ENCODE data around the gene PNRC1.
"Not testable (repeated sequence)": the region's sequence is repeated elsewhere in the genome, so short reads cannot be mapped to it uniquely, and the experiment has no call there.

Gene PNRC1

GRCh38 chr6:89080281-89081128, at the start of gene PNRC1:
Gene PNRC1, plus strand, starts transcription at chr6:89080751. Its CDS starts 144 bp downstream, at chr6:89080895.
- DNase-seq, result peak; percentile 100

GRCh38 chr6:89032599-89032998, 48.0 kb upstream of the PNRC1 start:
- DNase-seq, result no peak

GRCh38 chr6:89033461-89033860, 47.1 kb upstream of the PNRC1 start:
- DNase-seq, result no peak

GRCh38 chr6:89034116-89034515, 46.4 kb upstream of the PNRC1 start:
- not testable (repeated sequence) for DNase-seq

- no peak for DNase-seq
Measured at GRCh38 chr6:89034586-89035251, 45.8 kb upstream of the PNRC1 start.

GRCh38 chr6:89035252-89036101, 45.1 kb upstream of the PNRC1 start:
- no peak for DNase-seq

- no peak for DNase-seq
Measured at GRCh38 chr6:89037141-89037900, 43.2 kb upstream of the PNRC1 start.

GRCh38 chr6:89037901-89038293, 42.7 kb upstream of the PNRC1 start:
- not testable (repeated sequence) for DNase-seq

- DNase-seq, result no peak
Measured at GRCh38 chr6:89042664-89043063, 37.9 kb upstream of the PNRC1 start.

- no peak for DNase-seq
Measured at GRCh38 chr6:89044328-89045010, 36.1 kb upstream of the PNRC1 start.

- no peak for DNase-seq
Measured at GRCh38 chr6:89045011-89045387, 35.6 kb upstream of the PNRC1 start.

- DNase-seq, result no peak
Measured at GRCh38 chr6:89045576-89045975, 35.0 kb upstream of the PNRC1 start.

- DNase-seq, result no peak
Measured at GRCh38 chr6:89047473-89047872, 33.1 kb upstream of the PNRC1 start.

- no peak for DNase-seq
Measured at GRCh38 chr6:89048288-89048923, 32.1 kb upstream of the PNRC1 start.

GRCh38 chr6:89048985-89049384, 31.6 kb upstream of the PNRC1 start:
- DNase-seq, result no peak

- DNase-seq, result no peak
Measured at GRCh38 chr6:89050155-89050554, 30.4 kb upstream of the PNRC1 start.

- DNase-seq, result no peak
Measured at GRCh38 chr6:89050697-89051096, 29.9 kb upstream of the PNRC1 start.

GRCh38 chr6:89051676-89052075, 28.9 kb upstream of the PNRC1 start:
- no peak for DNase-seq

- no peak for DNase-seq
Measured at GRCh38 chr6:89054208-89054607, 26.3 kb upstream of the PNRC1 start.

- no peak for DNase-seq
Measured at GRCh38 chr6:89057759-89058158, 22.8 kb upstream of the PNRC1 start.

GRCh38 chr6:89058627-89059026, 21.9 kb upstream of the PNRC1 start:
- no peak for DNase-seq

GRCh38 chr6:89059227-89059626, 21.3 kb upstream of the PNRC1 start:
- DNase-seq, result no peak
